HepG2 (cell line): ENCODE results near the gene NHSL1. TPM values are rescaled to one million over a fixed set of nuclear protein-coding genes. Genes with fewer than 3 reads are reported as not detected.
A peak's percentile ranks its signal among the peaks of the same experiment; 100 is the strongest.

Experiments
- AGO1 ChIP-seq: fragments of 200-400 bp; formaldehyde crosslinking; IDR thresholded peaks from 2 replicates; pipeline ENCODE4 v1.6.1; 2017; ENCODE audit warnings: mild to moderate bottlenecking, low read depth, low read length, moderate library complexity; ENCODE audit not compliant: poor library complexity, severe bottlenecking
- BORCS8-MEF2B ChIP-seq: sonication (generic); formaldehyde crosslinking; IDR thresholded peaks from 2 replicates; pipeline ENCODE4 v1.8.0; 2022; ENCODE audit warnings: mild to moderate bottlenecking, missing genetic modification reagents
- HNRNPUL1 ChIP-seq: fragments of 200-400 bp; formaldehyde crosslinking; IDR thresholded peaks from 2 replicates; pipeline ENCODE4 v1.6.1; 2017; ENCODE audit warnings: low read depth, mild to moderate bottlenecking, low read length, moderate library complexity
- RBM22 ChIP-seq: fragments of 200-400 bp; formaldehyde crosslinking; optimal IDR thresholded peaks from 2 replicates; pipeline ENCODE3; 2017; ENCODE audit warnings: mild to moderate bottlenecking, low read length, moderate library complexity
- REPIN1 ChIP-seq: sonication (generic); formaldehyde crosslinking; IDR thresholded peaks from 2 replicates; pipeline ENCODE4 v1.8.0; 2022; ENCODE audit warnings: missing genetic modification reagents, low read depth, mild to moderate bottlenecking, borderline replicate concordance
- SUZ12 ChIP-seq: fragments of 150-350 bp; IDR thresholded peaks from 2 replicates; pipeline ENCODE4 v1.6.1; 2014; ENCODE audit warnings: low read depth, low read length
- TARDBP ChIP-seq: sonication (generic); formaldehyde crosslinking; IDR thresholded peaks from 2 replicates; pipeline ENCODE4 v1.8.0; 2022; ENCODE audit warnings: mild to moderate bottlenecking, missing genetic modification reagents
- ZNF615 ChIP-seq: sonication (generic); formaldehyde crosslinking; IDR thresholded peaks from 2 replicates; pipeline ENCODE4 v1.5.0; 2020; ENCODE audit warnings: mild to moderate bottlenecking, missing genetic modification reagents, borderline replicate concordance
- polyA plus RNA-seq, 8 experiments: library from polyadenylated mRNA; depleted of rRNA in 3 of 8; stranded (reverse) in 7 of 8; unstranded in 1 of 8; fragments of >200 nt; fragmentation: Illumina TruSeq in 4 of 8; extraction: Trizol in 4 of 8; gene quantifications; 2 replicates each; pipeline versions ENCODE4 v1.2.1 to v1.2.3, GENCODE V29; 2011 to 2016; ENCODE audit warnings: low read depth in 4 of 8, missing spikeins in 1 of 8, mixed read lengths in 1 of 8; ENCODE audit not compliant: insufficient read depth in 1 of 8
- total RNA-seq, 5 experiments: library from RNA; depleted of rRNA; stranded (reverse); fragments of >200 nt; fragmentation: Illumina TruSeq; extraction: Trizol; gene quantifications; 2 replicates each; pipeline ENCODE4 v1.2.3, GENCODE V29; 2016; ENCODE audit warnings: low read depth in 1 of 5
- TF ChIP-seq, protein P1 (sequence below), 2 experiments: sonication (generic) in 1 of 2; formaldehyde crosslinking in 1 of 2; IDR thresholded peaks; 2 replicates each; pipeline versions ENCODE4 v1.4.0 to v1.6.1; 2018 to 2020; ENCODE audit warnings: missing genetic modification reagents in 2 of 2, borderline replicate concordance in 1 of 2, low read depth in 1 of 2, mild to moderate bottlenecking in 1 of 2, missing biosample characterization in 1 of 2
- TF ChIP-seq, protein P2 (sequence below): sonication (generic); formaldehyde crosslinking; conservative IDR thresholded peaks from 2 replicates; pipeline ENCODE4 v1.8.0; 2022; ENCODE audit warnings: missing genetic modification reagents
- TF ChIP-seq, protein P3 (sequence below): sonication (generic); formaldehyde crosslinking; IDR thresholded peaks from 2 replicates; pipeline ENCODE4 v1.8.0; 2022; ENCODE audit warnings: missing genetic modification reagents, mild to moderate bottlenecking, inconsistent platforms, borderline replicate concordance
- TF ChIP-seq, protein P4 (sequence below): sonication (generic); formaldehyde crosslinking; IDR thresholded peaks from 2 replicates; pipeline ENCODE4 v1.4.0; 2020; ENCODE audit warnings: mild to moderate bottlenecking, missing genetic modification reagents
- TF ChIP-seq, protein P5 (sequence below): sonication (generic); formaldehyde crosslinking; IDR thresholded peaks from 2 replicates; pipeline ENCODE4 v1.9.0; 2021; ENCODE audit warnings: mild to moderate bottlenecking, missing genetic modification reagents

NHSL1 gene
- total and polyA plus RNA-seq, 2 of the 13 experiments (the other 11 are each of a cell fraction or from before 2014, with no cell fraction given): 24.9 to 53.6 TPM

DNA sequence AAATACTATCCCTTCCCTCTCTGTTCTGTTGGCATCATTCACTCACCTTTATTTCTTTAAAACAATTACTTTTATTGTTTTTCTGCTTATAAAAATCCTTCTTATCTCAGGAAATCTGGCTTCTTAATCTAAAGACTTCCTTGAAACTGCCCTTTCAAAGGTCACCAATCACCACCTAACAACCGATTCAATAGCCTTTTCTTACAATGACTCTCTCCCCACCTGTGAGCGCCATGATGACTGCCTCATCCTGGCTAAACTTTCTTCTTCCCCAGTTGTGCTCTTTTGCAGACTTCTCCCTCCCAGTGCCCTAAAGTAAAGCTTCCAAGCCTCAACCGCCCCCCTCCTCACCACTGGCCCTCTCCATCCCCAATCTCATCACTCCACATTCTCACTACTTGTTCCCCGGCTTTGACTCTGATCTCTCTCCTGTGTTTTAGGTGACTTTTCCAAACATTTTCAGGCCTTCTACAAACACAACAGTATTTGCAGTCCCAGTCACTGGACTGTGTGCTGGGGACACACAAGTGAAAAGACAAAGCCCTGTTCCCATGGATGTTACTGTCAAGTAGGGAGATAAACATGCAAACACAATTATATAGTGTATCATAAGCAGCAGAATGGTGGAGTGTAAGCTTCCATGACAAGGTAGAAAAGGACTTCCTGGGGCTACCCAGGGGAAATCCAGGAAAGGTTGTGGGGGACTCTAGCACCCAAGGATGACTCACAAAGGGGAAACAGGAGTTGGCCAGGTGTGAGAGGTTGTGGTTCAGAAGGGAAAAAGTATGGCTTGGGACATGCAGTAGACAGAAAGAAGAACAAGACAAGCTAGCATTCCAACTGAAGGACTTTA lies 12.8 kb downstream of the NHSL1 start (continued):
- TF ChIP-seq, protein P1, sequence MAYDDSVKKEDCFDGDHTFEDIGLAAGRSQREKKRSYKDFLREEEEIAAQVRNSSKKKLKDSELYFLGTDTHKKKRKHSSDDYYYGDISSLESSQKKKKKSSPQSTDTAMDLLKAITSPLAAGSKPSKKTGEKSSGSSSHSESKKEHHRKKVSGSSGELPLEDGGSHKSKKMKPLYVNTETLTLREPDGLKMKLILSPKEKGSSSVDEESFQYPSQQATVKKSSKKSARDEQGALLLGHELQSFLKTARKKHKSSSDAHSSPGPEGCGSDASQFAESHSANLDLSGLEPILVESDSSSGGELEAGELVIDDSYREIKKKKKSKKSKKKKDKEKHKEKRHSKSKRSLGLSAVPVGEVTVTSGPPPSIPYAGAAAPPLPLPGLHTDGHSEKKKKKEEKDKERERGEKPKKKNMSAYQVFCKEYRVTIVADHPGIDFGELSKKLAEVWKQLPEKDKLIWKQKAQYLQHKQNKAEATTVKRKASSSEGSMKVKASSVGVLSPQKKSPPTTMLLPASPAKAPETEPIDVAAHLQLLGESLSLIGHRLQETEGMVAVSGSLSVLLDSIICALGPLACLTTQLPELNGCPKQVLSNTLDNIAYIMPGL (CRISPR knock-in tag; IDR thresholded peaks at IDR 0.05; ENCODE audit: borderline replicate concordance in 1 of 2, low read depth in 1 of 2): no peak
- TF ChIP-seq RBM22: peak; percentile 78
- TF ChIP-seq, protein P2, sequence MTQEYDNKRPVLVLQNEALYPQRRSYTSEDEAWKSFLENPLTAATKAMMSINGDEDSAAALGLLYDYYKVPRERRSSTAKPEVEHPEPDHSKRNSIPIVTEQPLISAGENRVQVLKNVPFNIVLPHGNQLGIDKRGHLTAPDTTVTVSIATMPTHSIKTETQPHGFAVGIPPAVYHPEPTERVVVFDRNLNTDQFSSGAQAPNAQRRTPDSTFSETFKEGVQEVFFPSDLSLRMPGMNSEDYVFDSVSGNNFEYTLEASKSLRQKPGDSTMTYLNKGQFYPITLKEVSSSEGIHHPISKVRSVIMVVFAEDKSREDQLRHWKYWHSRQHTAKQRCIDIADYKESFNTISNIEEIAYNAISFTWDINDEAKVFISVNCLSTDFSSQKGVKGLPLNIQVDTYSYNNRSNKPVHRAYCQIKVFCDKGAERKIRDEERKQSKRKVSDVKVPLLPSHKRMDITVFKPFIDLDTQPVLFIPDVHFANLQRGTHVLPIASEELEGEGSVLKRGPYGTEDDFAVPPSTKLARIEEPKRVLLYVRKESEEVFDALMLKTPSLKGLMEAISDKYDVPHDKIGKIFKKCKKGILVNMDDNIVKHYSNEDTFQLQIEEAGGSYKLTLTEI: no peak
- no peak for TF ChIP-seq BORCS8-MEF2B
- TF ChIP-seq, protein P3, sequence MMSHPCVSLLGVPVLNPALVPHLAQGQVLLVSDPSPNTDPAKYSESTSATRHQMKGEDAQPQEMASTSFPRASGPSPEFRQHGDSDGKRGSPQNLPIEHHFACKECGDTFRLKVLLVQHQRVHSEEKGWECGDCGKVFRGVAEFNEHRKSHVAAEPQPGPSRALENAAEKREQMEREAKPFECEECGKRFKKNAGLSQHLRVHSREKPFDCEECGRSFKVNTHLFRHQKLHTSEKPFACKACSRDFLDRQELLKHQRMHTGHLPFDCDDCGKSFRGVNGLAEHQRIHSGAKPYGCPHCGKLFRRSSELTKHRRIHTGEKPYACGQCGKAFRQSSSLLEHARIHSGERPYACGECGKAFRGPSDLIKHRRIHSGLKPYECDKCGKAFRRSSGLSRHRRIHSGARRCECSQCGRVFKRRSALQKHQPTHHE (CRISPR knock-in tag): no peak
- no peak for TF ChIP-seq HNRNPUL1
- TF ChIP-seq REPIN1 (CRISPR knock-in tag): 0 out of 2 replicates have a peak, but pooled peaks have one; percentile 16
- no peak for TF ChIP-seq TARDBP (CRISPR knock-in tag)
- TF ChIP-seq ZNF615 (CRISPR knock-in tag): no peak
- TF ChIP-seq, protein P4, sequence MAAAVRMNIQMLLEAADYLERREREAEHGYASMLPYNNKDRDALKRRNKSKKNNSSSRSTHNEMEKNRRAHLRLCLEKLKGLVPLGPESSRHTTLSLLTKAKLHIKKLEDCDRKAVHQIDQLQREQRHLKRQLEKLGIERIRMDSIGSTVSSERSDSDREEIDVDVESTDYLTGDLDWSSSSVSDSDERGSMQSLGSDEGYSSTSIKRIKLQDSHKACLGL (CRISPR knock-in tag): no peak
- TF ChIP-seq, protein P5, sequence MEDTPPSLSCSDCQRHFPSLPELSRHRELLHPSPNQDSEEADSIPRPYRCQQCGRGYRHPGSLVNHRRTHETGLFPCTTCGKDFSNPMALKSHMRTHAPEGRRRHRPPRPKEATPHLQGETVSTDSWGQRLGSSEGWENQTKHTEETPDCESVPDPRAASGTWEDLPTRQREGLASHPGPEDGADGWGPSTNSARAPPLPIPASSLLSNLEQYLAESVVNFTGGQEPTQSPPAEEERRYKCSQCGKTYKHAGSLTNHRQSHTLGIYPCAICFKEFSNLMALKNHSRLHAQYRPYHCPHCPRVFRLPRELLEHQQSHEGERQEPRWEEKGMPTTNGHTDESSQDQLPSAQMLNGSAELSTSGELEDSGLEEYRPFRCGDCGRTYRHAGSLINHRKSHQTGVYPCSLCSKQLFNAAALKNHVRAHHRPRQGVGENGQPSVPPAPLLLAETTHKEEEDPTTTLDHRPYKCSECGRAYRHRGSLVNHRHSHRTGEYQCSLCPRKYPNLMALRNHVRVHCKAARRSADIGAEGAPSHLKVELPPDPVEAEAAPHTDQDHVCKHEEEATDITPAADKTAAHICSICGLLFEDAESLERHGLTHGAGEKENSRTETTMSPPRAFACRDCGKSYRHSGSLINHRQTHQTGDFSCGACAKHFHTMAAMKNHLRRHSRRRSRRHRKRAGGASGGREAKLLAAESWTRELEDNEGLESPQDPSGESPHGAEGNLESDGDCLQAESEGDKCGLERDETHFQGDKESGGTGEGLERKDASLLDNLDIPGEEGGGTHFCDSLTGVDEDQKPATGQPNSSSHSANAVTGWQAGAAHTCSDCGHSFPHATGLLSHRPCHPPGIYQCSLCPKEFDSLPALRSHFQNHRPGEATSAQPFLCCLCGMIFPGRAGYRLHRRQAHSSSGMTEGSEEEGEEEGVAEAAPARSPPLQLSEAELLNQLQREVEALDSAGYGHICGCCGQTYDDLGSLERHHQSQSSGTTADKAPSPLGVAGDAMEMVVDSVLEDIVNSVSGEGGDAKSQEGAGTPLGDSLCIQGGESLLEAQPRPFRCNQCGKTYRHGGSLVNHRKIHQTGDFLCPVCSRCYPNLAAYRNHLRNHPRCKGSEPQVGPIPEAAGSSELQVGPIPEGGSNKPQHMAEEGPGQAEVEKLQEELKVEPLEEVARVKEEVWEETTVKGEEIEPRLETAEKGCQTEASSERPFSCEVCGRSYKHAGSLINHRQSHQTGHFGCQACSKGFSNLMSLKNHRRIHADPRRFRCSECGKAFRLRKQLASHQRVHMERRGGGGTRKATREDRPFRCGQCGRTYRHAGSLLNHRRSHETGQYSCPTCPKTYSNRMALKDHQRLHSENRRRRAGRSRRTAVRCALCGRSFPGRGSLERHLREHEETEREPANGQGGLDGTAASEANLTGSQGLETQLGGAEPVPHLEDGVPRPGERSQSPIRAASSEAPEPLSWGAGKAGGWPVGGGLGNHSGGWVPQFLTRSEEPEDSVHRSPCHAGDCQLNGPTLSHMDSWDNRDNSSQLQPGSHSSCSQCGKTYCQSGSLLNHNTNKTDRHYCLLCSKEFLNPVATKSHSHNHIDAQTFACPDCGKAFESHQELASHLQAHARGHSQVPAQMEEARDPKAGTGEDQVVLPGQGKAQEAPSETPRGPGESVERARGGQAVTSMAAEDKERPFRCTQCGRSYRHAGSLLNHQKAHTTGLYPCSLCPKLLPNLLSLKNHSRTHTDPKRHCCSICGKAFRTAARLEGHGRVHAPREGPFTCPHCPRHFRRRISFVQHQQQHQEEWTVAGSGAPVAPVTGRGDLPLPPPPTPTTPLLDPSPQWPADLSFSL (CRISPR knock-in tag): peak; percentile 46
- TF ChIP-seq AGO1: no peak
- no peak for TF ChIP-seq SUZ12
